ENCODE results near the gene DDR1.
"Not testable (repeated sequence)": the region's sequence is repeated elsewhere in the genome, so short reads cannot be mapped to it uniquely, and the experiment has no call there.

The DDR1 gene

GRCh38 chr6:30917487-30917886, 33.2 kb downstream of the DDR1 start:
- no peak for DNase-seq (ENCODE audit: low read depth)
- no peak overlapping the region for H3K4me3 ChIP-seq (ENCODE audit: low read length)
- TF ChIP-seq CTCF (conservative IDR thresholded peaks at IDR 0.05; ENCODE audit: low read length): no peak

GRCh38 chr6:30918670-30919069, 34.4 kb downstream of the DDR1 start:
- no peak overlapping the region for H3K4me3 ChIP-seq (ENCODE audit: low read length)
- no peak for DNase-seq (ENCODE audit: low read depth)
- no peak for TF ChIP-seq CTCF (conservative IDR thresholded peaks at IDR 0.05; ENCODE audit: low read length)

GRCh38 chr6:30922447-30922852, 38.1 kb downstream of the DDR1 start:
- TF ChIP-seq CTCF (conservative IDR thresholded peaks at IDR 0.05; ENCODE audit: low read length): no peak
- no peak overlapping the region for H3K4me3 ChIP-seq (ENCODE audit: low read length)
- no peak for DNase-seq (ENCODE audit: low read depth)

GRCh38 chr6:30924040-30924627, 39.8 kb downstream of the DDR1 start:
- H3K4me3 ChIP-seq (ENCODE audit: low read length); DNase-seq (ENCODE audit: low read depth): not testable (repeated sequence)

GRCh38 chr6:30926644-30927043, 42.3 kb downstream of the DDR1 start:
- no peak for TF ChIP-seq CTCF (conservative IDR thresholded peaks at IDR 0.05; ENCODE audit: low read length)
- DNase-seq (ENCODE audit: low read depth): no peak
- no peak overlapping the region for H3K4me3 ChIP-seq (ENCODE audit: low read length)

GRCh38 chr6:30927080-30927479, 42.8 kb downstream of the DDR1 start:
- H3K4me3 ChIP-seq (ENCODE audit: low read length); DNase-seq (ENCODE audit: low read depth): not testable (repeated sequence)

GRCh38 chr6:30928677-30929076, 44.4 kb downstream of the DDR1 start:
- H3K4me3 ChIP-seq (ENCODE audit: low read length): no peak overlapping the region
- DNase-seq (ENCODE audit: low read depth): no peak
- no peak for TF ChIP-seq CTCF (conservative IDR thresholded peaks at IDR 0.05; ENCODE audit: low read length)

- no peak for DNase-seq (ENCODE audit: low read depth)
- no peak overlapping the region for H3K4me3 ChIP-seq (ENCODE audit: low read length)
- TF ChIP-seq CTCF (conservative IDR thresholded peaks at IDR 0.05; ENCODE audit: low read length): no peak
Measured at GRCh38 chr6:30930506-30930905, 46.2 kb downstream of the DDR1 start.
